HEK293T (cell line): ENCODE results near the gene APBA2.

ENCODE experiments used
- CTBP1 ChIP-seq: fragments of 450-650 bp; IDR thresholded peaks from 2 replicates; pipeline ENCODE4 v1.6.1; 2016; ENCODE audit warnings: borderline replicate concordance
- SP1 ChIP-seq: fragments of 450-650 bp; IDR thresholded peaks from 2 replicates; pipeline ENCODE4 v1.6.1; 2017
- SUZ12 ChIP-seq: fragments of 450-650 bp; IDR thresholded peaks from 2 replicates; pipeline ENCODE4 v1.6.1; 2016; ENCODE audit warnings: mild to moderate bottlenecking
- TARDBP ChIP-seq: fragments of 450-650 bp; IDR thresholded peaks from 2 replicates; pipeline ENCODE4 v1.6.1; 2016
- ZNF384 ChIP-seq: fragments of 450-650 bp; IDR thresholded peaks from 2 replicates; pipeline ENCODE4 v1.6.1; 2016

DNA sequence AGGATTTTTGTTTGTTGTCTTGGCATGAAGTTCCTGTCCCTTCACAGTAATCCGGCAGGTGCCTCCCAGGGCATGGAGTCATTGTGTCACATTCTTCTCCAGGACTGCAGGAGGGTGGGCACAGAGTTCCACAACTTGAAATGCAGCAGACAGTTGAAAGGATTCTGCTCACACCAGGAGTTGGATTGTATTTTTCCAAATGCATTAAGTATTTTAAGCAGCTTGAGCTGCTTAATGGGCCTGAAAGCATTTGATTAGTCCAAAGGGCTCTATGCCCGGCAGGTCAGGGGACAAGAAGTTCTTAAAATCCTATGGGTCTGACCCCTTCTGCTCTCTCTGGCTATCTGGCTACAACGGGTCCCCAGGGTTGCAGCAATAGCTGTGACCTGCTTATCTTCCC, 92.9 kb downstream of the APBA2 start:
- no peak for TF ChIP-seq SUZ12
- no peak for TF ChIP-seq SP1
- no peak for TF ChIP-seq ZNF384
- no peak for TF ChIP-seq CTBP1
- no peak for TF ChIP-seq TARDBP
